Measurements from ENCODE around the gene PAQR3. TPM values are rescaled to one million over a fixed set of nuclear protein-coding genes. Genes with fewer than 3 reads are reported as not detected.

The PAQR3 gene, protein sequence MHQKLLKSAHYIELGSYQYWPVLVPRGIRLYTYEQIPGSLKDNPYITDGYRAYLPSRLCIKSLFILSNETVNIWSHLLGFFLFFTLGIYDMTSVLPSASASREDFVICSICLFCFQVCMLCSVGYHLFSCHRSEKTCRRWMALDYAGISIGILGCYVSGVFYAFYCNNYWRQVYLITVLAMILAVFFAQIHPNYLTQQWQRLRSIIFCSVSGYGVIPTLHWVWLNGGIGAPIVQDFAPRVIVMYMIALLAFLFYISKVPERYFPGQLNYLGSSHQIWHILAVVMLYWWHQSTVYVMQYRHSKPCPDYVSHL
- total RNA-seq = 6.7 TPM

DNA sequence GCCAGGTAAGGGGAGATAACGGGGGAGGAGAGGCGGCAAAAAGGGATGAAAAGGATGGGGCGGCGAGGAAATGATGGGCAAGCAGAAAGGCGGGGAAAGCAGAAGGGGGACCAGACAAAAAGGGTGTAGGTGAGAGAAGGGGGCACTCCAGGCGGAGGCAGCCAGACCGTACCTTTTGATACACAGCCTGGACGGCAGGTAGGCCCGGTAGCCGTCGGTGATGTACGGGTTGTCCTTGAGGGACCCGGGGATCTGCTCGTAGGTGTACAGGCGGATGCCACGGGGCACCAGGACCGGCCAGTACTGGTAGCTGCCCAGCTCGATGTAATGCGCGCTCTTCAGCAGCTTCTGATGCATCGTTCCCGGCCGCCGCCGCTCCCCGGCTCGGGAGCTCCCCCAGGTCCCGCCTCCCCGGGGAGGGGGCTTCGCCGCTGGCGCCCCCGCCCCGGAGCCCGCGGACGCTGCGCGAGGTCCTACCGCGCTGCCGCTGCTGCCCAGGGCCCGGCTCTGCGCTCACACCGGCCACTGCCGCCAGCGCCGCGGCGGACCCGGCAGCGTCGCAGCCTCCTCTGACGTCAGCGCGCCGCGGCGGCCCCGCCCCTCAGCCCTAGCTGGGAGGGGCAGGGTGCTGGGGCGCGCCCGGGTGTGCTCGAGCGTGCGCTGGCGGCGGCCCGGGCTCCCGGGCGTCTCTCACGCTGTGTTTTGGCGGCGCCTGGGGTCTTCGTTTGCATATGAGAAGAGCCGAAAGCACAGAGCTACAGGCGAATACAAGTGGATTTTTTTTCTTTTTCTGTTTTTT is at the start of gene PAQR3:
Gene PAQR3 (minus strand): TSS at position 571 of the 799 bp plus-strand sequence. CDS start 214 bp downstream, at position 357.
- TF ChIP-seq, protein P1, sequence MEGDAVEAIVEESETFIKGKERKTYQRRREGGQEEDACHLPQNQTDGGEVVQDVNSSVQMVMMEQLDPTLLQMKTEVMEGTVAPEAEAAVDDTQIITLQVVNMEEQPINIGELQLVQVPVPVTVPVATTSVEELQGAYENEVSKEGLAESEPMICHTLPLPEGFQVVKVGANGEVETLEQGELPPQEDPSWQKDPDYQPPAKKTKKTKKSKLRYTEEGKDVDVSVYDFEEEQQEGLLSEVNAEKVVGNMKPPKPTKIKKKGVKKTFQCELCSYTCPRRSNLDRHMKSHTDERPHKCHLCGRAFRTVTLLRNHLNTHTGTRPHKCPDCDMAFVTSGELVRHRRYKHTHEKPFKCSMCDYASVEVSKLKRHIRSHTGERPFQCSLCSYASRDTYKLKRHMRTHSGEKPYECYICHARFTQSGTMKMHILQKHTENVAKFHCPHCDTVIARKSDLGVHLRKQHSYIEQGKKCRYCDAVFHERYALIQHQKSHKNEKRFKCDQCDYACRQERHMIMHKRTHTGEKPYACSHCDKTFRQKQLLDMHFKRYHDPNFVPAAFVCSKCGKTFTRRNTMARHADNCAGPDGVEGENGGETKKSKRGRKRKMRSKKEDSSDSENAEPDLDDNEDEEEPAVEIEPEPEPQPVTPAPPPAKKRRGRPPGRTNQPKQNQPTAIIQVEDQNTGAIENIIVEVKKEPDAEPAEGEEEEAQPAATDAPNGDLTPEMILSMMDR (IDR thresholded peaks at IDR 0.05) = no peak
- Histone ChIP-seq H3K9me3 (no peaks in the 10 kb centered on the region), H3K27me3 (no peaks in the 10 kb centered on the region), H3K4me3 (peak within 1 kb of the TSS; percentile 82 to 91), H3K4me1 (peaks cover 0 to 10% of the 10 kb centered on the region in 2 donors), H3K27ac (peak within 1 kb of the TSS; percentile 47 to 55), H3K36me3 (no peaks in the 10 kb centered on the region)
- DNase-seq (ENCODE audit: low spot score in 2 of 2) = peak; percentile 18 to 90
- intact Hi-C loops (cut with DNase I) = loop anchor here (5.0 to 10.0 kb wide), 2 partner anchors 294 to 1133 kb away; partner anchors contain the start of gene ANTXR2

GRCh38 chr4:78987683-78988082 is 48.4 kb upstream of the PAQR3 start:
- H3K36me3 ChIP-seq = no peaks in the 10 kb centered on the region
- TF ChIP-seq, protein P1 (IDR thresholded peaks at IDR 0.05) = no peak

DNA sequence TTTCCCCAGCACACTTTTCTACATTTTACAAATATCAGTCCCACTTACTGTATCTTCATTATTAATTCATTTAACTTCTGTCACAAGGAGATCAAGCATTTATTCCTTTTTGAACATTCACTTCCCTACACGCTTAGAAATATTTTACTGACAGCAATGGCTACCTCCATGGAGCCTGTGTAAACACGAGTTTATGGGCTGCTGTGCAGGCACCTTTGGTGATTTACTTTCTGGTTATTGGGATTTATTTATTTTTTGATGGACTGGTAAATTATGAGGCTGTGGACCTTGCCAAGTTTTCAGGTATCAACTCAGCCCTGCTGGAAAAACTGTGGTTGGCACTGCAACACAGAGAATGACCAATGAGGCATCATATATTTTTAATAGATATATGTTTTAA is 45.4 kb upstream of the PAQR3 start:
- Histone ChIP-seq H3K4me3 (no peak overlapping the region), H3K36me3 (no peaks in the 10 kb centered on the region), H3K27ac (no peak overlapping the region), H3K27me3 (no peaks in the 10 kb centered on the region), H3K4me1 (no peaks in the 10 kb centered on the region), H3K9me3 (peaks cover 0 to 4% of the 10 kb centered on the region in 2 donors)
- TF ChIP-seq, protein P1 (IDR thresholded peaks at IDR 0.05) = no peak
- intact Hi-C loops (cut with DNase I) = no loop called here
- no peak for DNase-seq (ENCODE audit: low spot score in 2 of 2)

More at GRCh38 chr4:78987683-78988082, 48.4 kb upstream of the PAQR3 start:
- no peak for DNase-seq (ENCODE audit: low spot score in 2 of 2)
- H3K27ac ChIP-seq = no peak overlapping the region
- no peaks in the 10 kb centered on the region for H3K4me1 ChIP-seq
- H3K9me3 ChIP-seq = peaks cover 0 to 2% of the 10 kb centered on the region in 2 donors
- no peak overlapping the region for H3K4me3 ChIP-seq
- intact Hi-C loops (cut with DNase I) = no loop called here
- no peaks in the 10 kb centered on the region for H3K27me3 ChIP-seq

DNA sequence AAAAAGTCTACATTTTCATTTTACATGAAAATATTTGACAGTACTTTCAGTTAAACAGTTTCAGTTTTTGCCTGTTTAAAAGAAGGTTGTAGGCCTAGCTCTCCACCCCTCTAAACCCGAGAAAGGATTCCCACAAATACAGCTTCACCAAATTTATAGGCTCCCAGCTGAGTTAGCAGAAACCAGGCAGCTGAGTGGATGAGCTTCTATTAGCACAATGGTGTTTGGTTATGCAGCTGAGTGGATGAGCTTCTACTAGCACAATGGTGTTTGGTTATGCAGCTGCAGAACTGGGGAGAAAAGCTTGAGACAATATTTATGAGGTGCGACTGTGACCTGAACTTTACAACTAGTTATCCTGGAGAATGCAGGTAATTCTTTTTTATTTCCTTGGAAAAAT is 36.6 kb upstream of the PAQR3 start:
- DNase-seq (ENCODE audit: low spot score in 2 of 2) = no peak
- H3K9me3 ChIP-seq = no peaks in the 10 kb centered on the region
- intact Hi-C loops (cut with DNase I) = no loop called here
- TF ChIP-seq, protein P1 (IDR thresholded peaks at IDR 0.05) = no peak
- no peaks in the 10 kb centered on the region for H3K4me1 ChIP-seq
- no peak overlapping the region for H3K27ac ChIP-seq
- no peaks in the 10 kb centered on the region for H3K27me3 ChIP-seq
- H3K36me3 ChIP-seq = no peaks in the 10 kb centered on the region
- no peak overlapping the region for H3K4me3 ChIP-seq

GRCh38 chr4:78971776-78972175 is 32.5 kb upstream of the PAQR3 start:
- TF ChIP-seq, protein P1 (IDR thresholded peaks at IDR 0.05) = no peak
- Histone ChIP-seq H3K27me3 (no peaks in the 10 kb centered on the region), H3K9me3 (no peaks in the 10 kb centered on the region), H3K27ac (peak overlapping the region; percentile 57 to 59), H3K4me1 (no peaks in the 10 kb centered on the region), H3K4me3 (peak overlapping the region in 1 of 2 donors; percentile 5), H3K36me3 (no peaks in the 10 kb centered on the region)
- intact Hi-C loops (cut with DNase I) = no loop called here
- DNase-seq (ENCODE audit: low spot score in 2 of 2) = no peak
